HEK293T (cell line): ENCODE data around the gene CNOT11.

Experiments
- BHLHE40 ChIP-seq: fragments of 450-650 bp; IDR thresholded peaks from 2 replicates; pipeline ENCODE4 v1.6.1; 2016; ENCODE audit warnings: mild to moderate bottlenecking, moderate library complexity, borderline replicate concordance
- CTBP1 ChIP-seq: fragments of 450-650 bp; IDR thresholded peaks from 2 replicates; pipeline ENCODE4 v1.6.1; 2016; ENCODE audit warnings: borderline replicate concordance
- ELF4 ChIP-seq: fragments of 450-650 bp; IDR thresholded peaks from 2 replicates; pipeline ENCODE4 v1.6.1; 2017; ENCODE audit warnings: antibody characterized with exemption
- FOXA1 ChIP-seq: fragments of 450-650 bp; IDR thresholded peaks from 2 replicates; pipeline ENCODE4 v1.6.1; 2016; ENCODE audit warnings: mild to moderate bottlenecking
- FOXK2 ChIP-seq: fragments of 450-650 bp; IDR thresholded peaks from 2 replicates; pipeline ENCODE4 v1.6.1; 2016; ENCODE audit warnings: mild to moderate bottlenecking
- FOXM1 ChIP-seq: fragments of 450-650 bp; IDR thresholded peaks from 2 replicates; pipeline ENCODE4 v1.6.1; 2017; ENCODE audit warnings: mild to moderate bottlenecking, borderline replicate concordance
- HDGF ChIP-seq: fragments of 450-650 bp; IDR thresholded peaks from 2 replicates; pipeline ENCODE4 v1.6.1; 2017; ENCODE audit warnings: antibody characterized with exemption, borderline replicate concordance
- NFRKB ChIP-seq: fragments of 450-650 bp; IDR thresholded peaks from 2 replicates; pipeline ENCODE4 v1.6.1; 2016; ENCODE audit warnings: mild to moderate bottlenecking, moderate library complexity
- PKNOX1 ChIP-seq: fragments of 450-650 bp; IDR thresholded peaks from 2 replicates; pipeline ENCODE4 v1.6.1; 2016
- SP1 ChIP-seq: fragments of 450-650 bp; IDR thresholded peaks from 2 replicates; pipeline ENCODE4 v1.6.1; 2017
- SUZ12 ChIP-seq: fragments of 450-650 bp; IDR thresholded peaks from 2 replicates; pipeline ENCODE4 v1.6.1; 2016; ENCODE audit warnings: mild to moderate bottlenecking
- ZNF384 ChIP-seq: fragments of 450-650 bp; IDR thresholded peaks from 2 replicates; pipeline ENCODE4 v1.6.1; 2016

- TF ChIP-seq BHLHE40 = no peak
- TF ChIP-seq NFRKB = no peak
- no peak for TF ChIP-seq FOXA1
- TF ChIP-seq CTBP1 = no peak
- TF ChIP-seq SP1 = no peak
- TF ChIP-seq SUZ12 = no peak
- no peak for TF ChIP-seq FOXM1
- TF ChIP-seq PKNOX1 = no peak
- TF ChIP-seq ELF4 = no peak
- no peak for TF ChIP-seq FOXK2
- TF ChIP-seq ZNF384 = no peak
- TF ChIP-seq HDGF = no peak
Measured at GRCh38 chr2:101300164-101300563, 47.5 kb downstream of the CNOT11 start.
